ENCODE data around the gene UBL5. TPM values are rescaled to one million over a fixed set of nuclear protein-coding genes. Genes with fewer than 3 reads are reported as not detected.

UBL5 gene
- total and polyA plus RNA-seq, 8 donors, result 220 to 301 (median 243) TPM

GRCh38 chr19:9860407-9860806, 32.7 kb downstream of the UBL5 start:
- no peaks in the 10 kb centered on the region for H3K36me3 ChIP-seq
- ATAC-seq (no peak), DNase-seq (no peak)
- H3K9me3 ChIP-seq, result no peaks in the 10 kb centered on the region
- intact Hi-C loops (cut with DNase I), result no loop called here
- no peak overlapping the region for H3K4me3 ChIP-seq
- no peak overlapping the region for H3K27ac ChIP-seq
- no peak for TF ChIP-seq CTCF (IDR thresholded peaks at IDR 0.05)
- H3K27me3 ChIP-seq, result no peaks in the 10 kb centered on the region
- H3K4me1 ChIP-seq, result peaks cover 0 to 8% of the 10 kb centered on the region in 2 donors

DNA sequence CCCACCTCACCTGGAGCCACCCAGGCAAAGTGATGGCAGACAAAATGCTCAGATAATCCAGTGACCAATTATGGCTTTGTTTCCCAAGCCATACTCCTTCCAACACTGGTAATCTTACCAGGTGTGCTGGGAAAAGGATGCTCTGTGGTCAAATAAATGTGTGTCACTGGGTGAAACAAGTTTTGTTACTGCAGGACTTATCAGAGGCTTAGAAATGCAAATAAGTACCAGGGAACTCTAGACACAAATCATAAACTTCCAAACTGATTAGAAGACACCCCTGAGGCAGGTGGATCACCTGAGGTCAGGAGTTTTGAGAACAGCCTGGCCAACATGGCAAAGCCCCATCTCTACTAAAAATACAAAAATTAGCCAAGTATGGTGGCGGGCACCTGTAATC, 33.8 kb downstream of the UBL5 start:
- no peak for ATAC-seq
- H3K27ac ChIP-seq, result no peak overlapping the region
- no peak for TF ChIP-seq CTCF (IDR thresholded peaks at IDR 0.05)
- intact Hi-C loops (cut with DNase I), result no loop called here
- no peak for DNase-seq
- H3K9me3 ChIP-seq, result no peaks in the 10 kb centered on the region
- H3K4me1 ChIP-seq, result peaks cover 0 to 8% of the 10 kb centered on the region in 2 donors
- H3K36me3 ChIP-seq, result no peaks in the 10 kb centered on the region
- no peak overlapping the region for H3K4me3 ChIP-seq
- no peaks in the 10 kb centered on the region for H3K27me3 ChIP-seq

- Histone ChIP-seq H3K36me3 (no peaks in the 10 kb centered on the region), H3K9me3 (no peaks in the 10 kb centered on the region), H3K4me1 (peaks cover 0 to 4% of the 10 kb centered on the region in 2 donors), H3K27ac (no peak overlapping the region), H3K27me3 (no peaks in the 10 kb centered on the region), H3K4me3 (no peak overlapping the region)
- intact Hi-C loops (cut with DNase I), result no loop called here
- ATAC-seq, result no peak
- no peak for DNase-seq
- TF ChIP-seq CTCF (IDR thresholded peaks at IDR 0.05), result no peak
These were observed 35.2 kb downstream of the UBL5 start for GRCh38 chr19:9862938-9863337.

DNA sequence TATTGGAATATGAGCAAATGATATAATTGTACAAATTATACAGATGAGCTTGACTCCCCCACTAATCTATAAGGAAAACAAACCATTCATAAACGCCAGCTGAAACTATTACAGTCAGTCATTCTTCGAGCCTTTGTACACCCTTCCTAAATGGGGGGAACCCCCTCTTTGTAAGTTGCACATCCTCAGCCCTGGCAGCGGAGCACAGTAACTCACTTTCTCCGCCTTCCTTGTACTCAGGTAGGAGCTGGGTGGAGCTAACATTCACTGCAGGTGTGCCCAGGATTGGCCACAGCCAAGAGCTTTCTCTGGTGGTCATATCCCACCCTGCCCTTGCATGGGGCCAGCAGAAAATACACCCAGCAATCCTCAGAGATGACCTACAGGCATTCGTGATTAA, 36.0 kb downstream of the UBL5 start:
- Histone ChIP-seq H3K27ac (no peak overlapping the region), H3K4me1 (no peaks in the 10 kb centered on the region), H3K27me3 (no peaks in the 10 kb centered on the region), H3K36me3 (no peaks in the 10 kb centered on the region), H3K9me3 (no peaks in the 10 kb centered on the region), H3K4me3 (no peak overlapping the region)
- TF ChIP-seq CTCF (IDR thresholded peaks at IDR 0.05), result no peak
- ATAC-seq (no peak), DNase-seq (no peak)
- intact Hi-C loops (cut with DNase I), result no loop called here

GRCh38 chr19:9865732-9866501, 38.2 kb downstream of the UBL5 start:
- Histone ChIP-seq H3K27me3 (no peaks in the 10 kb centered on the region), H3K4me3 (no peak overlapping the region), H3K4me1 (no peaks in the 10 kb centered on the region), H3K9me3 (no peaks in the 10 kb centered on the region), H3K36me3 (no peaks in the 10 kb centered on the region), H3K27ac (no peak overlapping the region)
- intact Hi-C loops (cut with DNase I), result no loop called here
- TF ChIP-seq CTCF (IDR thresholded peaks at IDR 0.05), result no peak
- DNase-seq (no peak), ATAC-seq (no peak)
